Thoracic aorta (tissue), 2 donors: ENCODE measurements around the gene UBE3B. TPM values are rescaled to one million over a fixed set of nuclear protein-coding genes. Genes with fewer than 3 reads are reported as not detected.
A peak's percentile ranks its signal among the peaks of the same experiment; 100 is the strongest.
"Not testable (repeated sequence)": the region's sequence is repeated elsewhere in the genome, so short reads cannot be mapped to it uniquely, and the experiment has no call there.

Source experiments
- ATAC-seq: fragments of 150-250 bp; one replicate; pipeline ENCODE4 v1.8.0; 2017; ENCODE audit warnings: low read depth; ENCODE audit not compliant: insufficient number of reproducible peaks, low FRiP score
- DNase-seq: peaks from one replicate; pipeline ENCODE4 v3.0.0-alpha.2; 2020; ENCODE audit warnings: low spot score
- H3K27ac ChIP-seq, 2 donors: fragments of 200-600 bp; sonication (generic); 1 replicate in 1 of 2; 2 replicates in 1 of 2; pipeline ENCODE4 v1.5.1; 2016; ENCODE audit warnings: mild to moderate bottlenecking in 2 of 2, moderate library complexity in 2 of 2
- H3K27me3 ChIP-seq: fragments of 200-600 bp; sonication (generic); replicated peaks from 2 replicates; pipeline ENCODE4 v1.6.0; 2016; ENCODE audit warnings: mild to moderate bottlenecking; ENCODE audit not compliant: insufficient read depth
- H3K36me3 ChIP-seq: fragments of 200-600 bp; sonication (generic); one replicate; pipeline ENCODE4 v1.5.1; 2016
- H3K4me1 ChIP-seq, 2 donors: fragments of 200-600 bp; sonication (generic); 1 replicate in 1 of 2; 2 replicates in 1 of 2; pipeline versions ENCODE4 v1.5.1 to v1.6.0; 2016; ENCODE audit warnings: low read depth in 2 of 2, mild to moderate bottlenecking in 1 of 2; ENCODE audit not compliant: control insufficient read depth in 1 of 2
- H3K4me3 ChIP-seq: fragments of 200-600 bp; sonication (generic); 2 replicates; pipeline ENCODE4 v1.5.1; 2016; ENCODE audit warnings: mild to moderate bottlenecking
- H3K9me3 ChIP-seq: fragments of 200-600 bp; sonication (generic); 2 replicates; pipeline ENCODE4 v1.5.1; 2016
- CTCF ChIP-seq: fragments of 200-600 bp; sonication (generic); IDR thresholded peaks from one replicate; pipeline ENCODE4 v1.5.1; 2019; ENCODE audit warnings: antibody characterized with exemption
- total RNA-seq, 2 donors: library from RNA; depleted of rRNA; stranded (reverse); fragments of >200 nt; gene quantifications; one replicate each; pipeline versions ENCODE4 v1.1.0 to v1.2.3, GENCODE V29; 2016

UBE3B gene
- total RNA-seq, 2 donors from 2014 or later, result 41.4 to 75.3 TPM

GRCh38 chr12:109439181-109439580 lies 38.3 kb upstream of the UBE3B start:
- no peak for DNase-seq
- peaks cover 0 to 6% of the 10 kb centered on the region in 2 donors for H3K4me1 ChIP-seq
- ATAC-seq, result no peak
- H3K9me3 ChIP-seq, result no peaks in the 10 kb centered on the region
- H3K27ac ChIP-seq, result peak overlapping the region in 1 of 2 donors; percentile 18
- TF ChIP-seq CTCF, result no peak
- H3K27me3 ChIP-seq, result no peaks in the 10 kb centered on the region
- H3K36me3 ChIP-seq, result no peaks in the 10 kb centered on the region
- H3K4me3 ChIP-seq, result no peak overlapping the region

GRCh38 chr12:109439951-109440350 lies 37.5 kb upstream of the UBE3B start:
- not testable (repeated sequence) for H3K27me3 ChIP-seq, H3K9me3 ChIP-seq, DNase-seq, H3K4me3 ChIP-seq, H3K4me1 ChIP-seq, ATAC-seq, H3K27ac ChIP-seq, H3K36me3 ChIP-seq

GRCh38 chr12:109440851-109441490 lies 36.5 kb upstream of the UBE3B start:
- no peak for DNase-seq
- no peaks in the 10 kb centered on the region for H3K27me3 ChIP-seq
- H3K4me1 ChIP-seq, result peaks cover 0 to 6% of the 10 kb centered on the region in 2 donors
- H3K4me3 ChIP-seq, result no peak overlapping the region
- H3K36me3 ChIP-seq, result peaks cover 4% of the 10 kb centered on the region
- no peaks in the 10 kb centered on the region for H3K9me3 ChIP-seq
- no peak for TF ChIP-seq CTCF
- no peak overlapping the region for H3K27ac ChIP-seq
- no peak for ATAC-seq

GRCh38 chr12:109443794-109444193 lies 33.6 kb upstream of the UBE3B start:
- no peak for ATAC-seq
- no peak overlapping the region for H3K4me3 ChIP-seq

GRCh38 chr12:109444259-109444658 lies 33.2 kb upstream of the UBE3B start:
- no peaks in the 10 kb centered on the region for H3K27me3 ChIP-seq
- no peaks in the 10 kb centered on the region for H3K9me3 ChIP-seq
- no peak for TF ChIP-seq CTCF
- peaks cover 4% of the 10 kb centered on the region for H3K36me3 ChIP-seq
- no peak overlapping the region for H3K4me3 ChIP-seq
- ATAC-seq (no peak), DNase-seq (no peak)
- H3K27ac ChIP-seq, result peak overlapping the region in 1 of 2 donors; percentile 20
- H3K4me1 ChIP-seq, result peaks cover 0 to 6% of the 10 kb centered on the region in 2 donors

More at GRCh38 chr12:109443794-109444193, 33.6 kb upstream of the UBE3B start:
- H3K27ac ChIP-seq, result peak overlapping the region in 1 of 2 donors; percentile 20
- H3K27me3 ChIP-seq, result no peaks in the 10 kb centered on the region
- H3K36me3 ChIP-seq, result peaks cover 4% of the 10 kb centered on the region
- DNase-seq, result no peak
- peaks cover 0 to 6% of the 10 kb centered on the region in 2 donors for H3K4me1 ChIP-seq
- TF ChIP-seq CTCF, result no peak
- H3K9me3 ChIP-seq, result no peaks in the 10 kb centered on the region

GRCh38 chr12:109445191-109445609 lies 32.2 kb upstream of the UBE3B start:
- H3K4me1 ChIP-seq, result peaks cover 0 to 8% of the 10 kb centered on the region in 2 donors
- no peak for DNase-seq
- H3K4me3 ChIP-seq, result no peak overlapping the region
- no peaks in the 10 kb centered on the region for H3K9me3 ChIP-seq
- H3K36me3 ChIP-seq, result peaks cover 4% of the 10 kb centered on the region
- no peak for TF ChIP-seq CTCF
- H3K27me3 ChIP-seq, result no peaks in the 10 kb centered on the region
- no peak for ATAC-seq
- H3K27ac ChIP-seq, result no peak overlapping the region
